Activated B cell treated with CpG ODN at 0.5 μM for 24 hours (primary cell): ENCODE data around the gene WWOX. TPM values are rescaled to one million over a fixed set of nuclear protein-coding genes. Genes with fewer than 3 reads are reported as not detected.
A peak's percentile ranks its signal among the peaks of the same experiment; 100 is the strongest.

Experiments used
- ATAC-seq: fragments of 200-7000 bp; cut with Tn5 transposase; one replicate; pipeline ENCODE4 v1.10.0; 2021; ENCODE audit warnings: low read depth, mild to moderate bottlenecking, moderate library complexity
- CTCF ChIA-PET: fragments of 350-600 bp; sonication (Branson Sonifier 250); formaldehyde crosslinking; loops from one replicate; lab custom pipeline; 2021; ENCODE audit warnings: antibody characterized with exemption; lab: Charles Lee
- POLR2A ChIA-PET: fragments of 350-600 bp; sonication (Branson Sonifier 250); formaldehyde crosslinking; loops from one replicate; lab custom pipeline; 2021; ENCODE audit warnings: antibody characterized with exemption; lab: Charles Lee
- DNase-seq: peaks from one replicate; pipeline ENCODE4 v3.0.0; 2022
- H3K27ac Mint-ChIP-seq: one replicate; pipeline ENCODE4 v1.8.0; 2020; ENCODE audit warnings: mixed read lengths
- H3K27me3 Mint-ChIP-seq: one replicate; pipeline ENCODE4 v1.8.0; 2021; ENCODE audit warnings: mixed read lengths
- H3K36me3 Mint-ChIP-seq: one replicate; pipeline ENCODE4 v1.8.0; 2021; ENCODE audit warnings: low read depth, mixed read lengths
- H3K4me1 Mint-ChIP-seq: one replicate; pipeline ENCODE4 v1.8.0; 2021; ENCODE audit warnings: mixed read lengths
- H3K4me3 Mint-ChIP-seq: one replicate; pipeline ENCODE4 v1.8.0; 2020; ENCODE audit warnings: mild to moderate bottlenecking, mixed read lengths
- H3K9me3 Mint-ChIP-seq: one replicate; pipeline ENCODE4 v1.8.0; 2020; ENCODE audit warnings: mixed read lengths
- intact Hi-C: fragments of 100-400 bp; cut with micrococcal nuclease; formaldehyde crosslinking; loops from one replicate; pipeline ENCODE4 v1.15.1; 2024
- total RNA-seq: library from RNA; stranded (reverse); gene quantifications from 2 replicates; pipeline ENCODE4 v1.2.3, GENCODE V29; 2022
- TF ChIP-seq, protein P1 (sequence below): fragments of 200-600 bp; IDR thresholded peaks from one replicate; pipeline ENCODE4 v1.8.0; 2022; ENCODE audit warnings: antibody characterized with exemption, mild to moderate bottlenecking

WWOX gene
- total RNA-seq, 1 donor from 2014 or later, result 22.6 TPM

DNA sequence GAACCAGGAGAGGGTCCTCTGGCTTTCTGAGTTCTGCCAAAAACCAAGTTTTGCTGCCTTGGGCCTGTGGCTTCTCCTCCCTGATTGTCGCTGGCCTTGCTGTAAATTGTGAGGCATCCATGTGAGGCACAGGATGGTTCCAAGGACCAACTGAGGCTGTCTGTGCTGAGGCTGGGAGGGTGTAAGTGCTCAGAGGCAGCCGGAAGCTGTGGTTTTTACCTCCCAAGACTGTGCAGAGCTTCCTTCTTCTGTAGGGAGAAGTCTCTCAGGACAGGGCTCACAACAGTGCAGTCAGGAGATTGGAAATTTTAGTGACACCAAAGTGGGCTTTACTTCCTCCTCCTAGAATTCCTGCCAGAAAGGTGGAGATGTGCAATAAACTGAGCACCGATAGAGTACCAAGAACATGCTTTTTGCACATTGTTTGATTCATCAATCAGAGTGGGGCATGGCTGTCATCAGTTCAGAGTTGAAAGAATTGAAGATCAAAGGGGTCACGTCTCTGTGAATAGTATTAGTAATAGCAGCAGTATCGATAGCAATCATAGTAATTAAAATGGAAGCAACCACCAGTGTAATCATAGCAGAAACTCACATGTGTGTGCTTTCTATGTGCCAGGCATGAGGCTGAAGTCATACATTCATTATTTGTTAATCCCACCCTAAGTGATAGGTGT is 467.1 kb downstream of the WWOX start:
- CTCF ChIA-PET, result no interaction called here
- H3K9me3 Mint-ChIP-seq, result peaks cover 2% of the 10 kb centered on the region

DNA sequence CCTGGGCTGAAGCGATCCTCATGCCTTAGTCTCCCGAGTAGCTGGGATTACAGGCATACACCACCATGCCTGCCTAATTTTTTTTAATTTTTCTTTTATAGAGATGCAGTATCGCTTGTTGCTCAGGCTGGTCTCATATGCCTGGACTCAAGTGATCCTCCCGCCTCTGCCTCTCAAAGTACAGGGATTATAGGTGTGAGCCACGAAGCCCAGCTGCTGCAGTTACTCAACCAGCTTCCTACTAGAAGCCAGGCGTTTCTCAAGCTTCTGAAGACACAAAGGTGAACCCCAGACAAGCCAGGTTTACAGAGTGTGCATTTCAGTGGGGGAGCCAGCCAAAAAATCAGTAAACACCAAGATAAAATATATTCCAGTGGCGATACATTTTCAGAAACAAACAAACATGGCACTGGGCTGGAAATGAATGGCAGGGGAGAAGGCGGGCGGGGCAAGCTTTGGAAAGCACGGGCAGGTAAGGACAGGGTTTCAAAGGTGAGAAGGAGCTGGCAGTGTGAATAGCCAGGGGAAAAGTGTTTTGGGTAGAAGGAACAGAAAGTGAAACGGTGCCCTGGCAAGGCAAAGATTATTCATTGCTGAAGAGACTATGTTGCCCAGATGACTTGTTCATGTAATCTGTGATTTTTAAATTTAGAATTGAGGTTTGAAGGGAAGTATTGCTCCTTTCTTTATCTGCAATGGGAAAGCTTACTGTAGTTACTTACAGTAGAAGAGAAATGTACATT is 471.1 kb downstream of the WWOX start:
- Mint-ChIP-seq H3K9me3 (peaks cover 2% of the 10 kb centered on the region), H3K4me1 (peaks cover 22% of the 10 kb centered on the region), H3K27me3 (no peaks in the 10 kb centered on the region), H3K36me3 (no peaks in the 10 kb centered on the region), H3K4me3 (peak overlapping the region; percentile 30), H3K27ac (no peak overlapping the region)
- TF ChIP-seq, protein P1, sequence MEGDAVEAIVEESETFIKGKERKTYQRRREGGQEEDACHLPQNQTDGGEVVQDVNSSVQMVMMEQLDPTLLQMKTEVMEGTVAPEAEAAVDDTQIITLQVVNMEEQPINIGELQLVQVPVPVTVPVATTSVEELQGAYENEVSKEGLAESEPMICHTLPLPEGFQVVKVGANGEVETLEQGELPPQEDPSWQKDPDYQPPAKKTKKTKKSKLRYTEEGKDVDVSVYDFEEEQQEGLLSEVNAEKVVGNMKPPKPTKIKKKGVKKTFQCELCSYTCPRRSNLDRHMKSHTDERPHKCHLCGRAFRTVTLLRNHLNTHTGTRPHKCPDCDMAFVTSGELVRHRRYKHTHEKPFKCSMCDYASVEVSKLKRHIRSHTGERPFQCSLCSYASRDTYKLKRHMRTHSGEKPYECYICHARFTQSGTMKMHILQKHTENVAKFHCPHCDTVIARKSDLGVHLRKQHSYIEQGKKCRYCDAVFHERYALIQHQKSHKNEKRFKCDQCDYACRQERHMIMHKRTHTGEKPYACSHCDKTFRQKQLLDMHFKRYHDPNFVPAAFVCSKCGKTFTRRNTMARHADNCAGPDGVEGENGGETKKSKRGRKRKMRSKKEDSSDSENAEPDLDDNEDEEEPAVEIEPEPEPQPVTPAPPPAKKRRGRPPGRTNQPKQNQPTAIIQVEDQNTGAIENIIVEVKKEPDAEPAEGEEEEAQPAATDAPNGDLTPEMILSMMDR, result no peak
- ATAC-seq (no peak), DNase-seq (no peak)
- POLR2A ChIA-PET, result no interaction called here
- CTCF ChIA-PET, result no interaction called here
- intact Hi-C loops, result no loop called here

More for the DNA sequence above, 467.1 kb downstream of the WWOX start:
- intact Hi-C loops, result no loop called here
- no peaks in the 10 kb centered on the region for H3K27me3 Mint-ChIP-seq
- H3K4me3 Mint-ChIP-seq, result no peak overlapping the region
- H3K36me3 Mint-ChIP-seq, result no peaks in the 10 kb centered on the region
- DNase-seq (no peak), ATAC-seq (no peak)
- TF ChIP-seq, protein P1, result no peak
- peaks cover 22% of the 10 kb centered on the region for H3K4me1 Mint-ChIP-seq
- POLR2A ChIA-PET, result no interaction called here
- no peak overlapping the region for H3K27ac Mint-ChIP-seq

DNA sequence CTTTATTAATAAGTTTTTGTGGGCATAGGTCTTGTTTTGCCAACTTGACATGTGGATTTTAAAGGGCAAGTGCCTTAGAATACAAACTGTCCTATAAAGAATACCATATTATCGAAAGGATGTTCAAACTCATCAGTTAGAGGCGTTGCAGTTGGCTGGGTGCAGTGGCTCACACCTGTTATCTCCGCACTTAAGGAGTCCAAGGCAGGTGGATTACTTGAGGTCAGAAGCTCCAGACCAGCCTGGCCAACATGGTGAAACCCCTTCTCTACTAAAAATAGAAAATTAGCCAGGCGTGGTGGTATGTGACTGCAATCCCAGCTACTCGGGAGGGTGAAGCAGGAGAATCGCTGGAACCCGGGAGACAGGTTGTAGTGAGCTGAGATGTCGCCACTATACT is 472.0 kb downstream of the WWOX start:
- ChIA-PET POLR2A (no interaction called here), CTCF (no interaction called here)
- Mint-ChIP-seq H3K27ac (no peak overlapping the region), H3K4me3 (no peak overlapping the region), H3K4me1 (peaks cover 20% of the 10 kb centered on the region), H3K9me3 (peaks cover 2% of the 10 kb centered on the region), H3K36me3 (no peaks in the 10 kb centered on the region), H3K27me3 (no peaks in the 10 kb centered on the region)
- intact Hi-C loops, result no loop called here
- TF ChIP-seq, protein P1, result no peak
- DNase-seq (no peak), ATAC-seq (no peak)

DNA sequence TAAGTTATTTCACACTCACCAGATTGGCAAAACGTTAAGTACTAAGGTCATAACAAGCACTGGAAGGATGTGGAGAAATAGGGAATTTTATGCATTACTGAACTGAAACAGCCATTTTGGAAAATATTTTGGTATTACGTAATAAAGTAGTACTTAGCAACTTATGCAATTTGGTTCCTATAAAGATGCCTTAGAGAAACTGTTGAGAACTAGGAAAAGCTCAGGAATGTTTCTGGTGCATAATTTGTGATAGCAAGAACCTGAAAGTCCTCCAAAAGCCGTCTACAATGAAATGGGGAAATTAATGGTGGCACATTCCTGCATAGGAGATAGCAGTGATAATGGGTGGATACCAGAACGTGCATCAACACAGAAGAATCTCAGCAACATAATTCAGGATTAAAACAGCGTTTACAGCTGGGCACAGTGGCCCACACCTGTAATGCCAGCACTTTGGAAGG is 472.5 kb downstream of the WWOX start:
- peaks cover 15% of the 10 kb centered on the region for H3K4me1 Mint-ChIP-seq
- H3K27me3 Mint-ChIP-seq, result no peaks in the 10 kb centered on the region
- TF ChIP-seq, protein P1, result no peak
- intact Hi-C loops, result no loop called here
- CTCF ChIA-PET, result no interaction called here
- H3K27ac Mint-ChIP-seq, result no peak overlapping the region
- H3K36me3 Mint-ChIP-seq, result no peaks in the 10 kb centered on the region
- H3K4me3 Mint-ChIP-seq, result no peak overlapping the region
- POLR2A ChIA-PET, result no interaction called here
- DNase-seq (no peak), ATAC-seq (no peak)
- peaks cover 2% of the 10 kb centered on the region for H3K9me3 Mint-ChIP-seq

DNA sequence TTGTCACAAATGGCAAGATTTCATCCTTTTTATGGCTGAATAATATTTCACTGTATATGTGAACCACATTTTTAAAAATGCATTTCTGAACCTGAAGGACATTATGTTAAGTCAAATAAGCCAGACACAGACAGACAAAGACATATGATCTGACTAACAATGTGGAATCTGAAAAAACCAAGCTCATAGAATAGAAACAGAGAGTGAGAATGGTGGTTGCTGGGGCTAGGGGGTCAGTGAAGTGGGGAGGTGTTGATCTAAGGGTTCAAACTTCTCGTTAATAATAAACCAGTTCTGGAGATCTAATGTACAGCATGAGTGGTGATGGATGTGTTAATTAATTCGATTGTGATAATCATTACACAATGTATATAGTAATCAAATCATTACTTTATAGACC is 475.1 kb downstream of the WWOX start:
- intact Hi-C loops, result no loop called here
- ATAC-seq (no peak), DNase-seq (no peak)
- no peaks in the 10 kb centered on the region for H3K36me3 Mint-ChIP-seq
- CTCF ChIA-PET, result no interaction called here
- POLR2A ChIA-PET, result no interaction called here
- TF ChIP-seq, protein P1, result no peak
- H3K4me3 Mint-ChIP-seq, result no peak overlapping the region
- H3K4me1 Mint-ChIP-seq, result peaks cover 14% of the 10 kb centered on the region
- no peaks in the 10 kb centered on the region for H3K27me3 Mint-ChIP-seq
- no peak overlapping the region for H3K27ac Mint-ChIP-seq
- peaks cover 2% of the 10 kb centered on the region for H3K9me3 Mint-ChIP-seq
